ENCODE results near the gene KRTAP13-2. TPM values are rescaled to one million over a fixed set of nuclear protein-coding genes. Genes with fewer than 3 reads are reported as not detected.

KRTAP13-2 gene
- total and polyA plus RNA-seq, 10 donors: not detected

DNA sequence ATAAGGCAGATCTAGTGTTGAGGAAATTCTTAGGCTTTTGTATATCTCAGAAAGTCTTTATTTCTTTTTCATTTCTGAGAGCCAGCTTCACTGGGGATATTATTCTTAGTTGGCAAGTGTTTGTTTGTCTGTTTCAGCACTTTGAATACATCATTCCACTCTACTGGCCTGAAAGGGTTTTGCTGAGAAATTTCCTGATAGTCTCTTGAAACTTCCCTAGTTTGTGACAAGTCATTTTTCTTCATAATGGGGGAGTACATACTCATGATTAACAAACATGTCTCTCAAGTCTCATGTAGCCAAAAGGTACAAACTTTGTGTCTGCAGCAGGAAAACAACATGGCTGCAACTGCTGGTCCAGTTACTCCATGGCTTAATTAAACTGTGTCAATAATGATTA, 45.7 kb downstream of the KRTAP13-2 start:
- TF ChIP-seq POLR2AphosphoS5 (IDR thresholded peaks at IDR 0.05) (no peak), POLR2A (IDR thresholded peaks at IDR 0.05) (no peak)
- TF ChIP-seq, protein P1, sequence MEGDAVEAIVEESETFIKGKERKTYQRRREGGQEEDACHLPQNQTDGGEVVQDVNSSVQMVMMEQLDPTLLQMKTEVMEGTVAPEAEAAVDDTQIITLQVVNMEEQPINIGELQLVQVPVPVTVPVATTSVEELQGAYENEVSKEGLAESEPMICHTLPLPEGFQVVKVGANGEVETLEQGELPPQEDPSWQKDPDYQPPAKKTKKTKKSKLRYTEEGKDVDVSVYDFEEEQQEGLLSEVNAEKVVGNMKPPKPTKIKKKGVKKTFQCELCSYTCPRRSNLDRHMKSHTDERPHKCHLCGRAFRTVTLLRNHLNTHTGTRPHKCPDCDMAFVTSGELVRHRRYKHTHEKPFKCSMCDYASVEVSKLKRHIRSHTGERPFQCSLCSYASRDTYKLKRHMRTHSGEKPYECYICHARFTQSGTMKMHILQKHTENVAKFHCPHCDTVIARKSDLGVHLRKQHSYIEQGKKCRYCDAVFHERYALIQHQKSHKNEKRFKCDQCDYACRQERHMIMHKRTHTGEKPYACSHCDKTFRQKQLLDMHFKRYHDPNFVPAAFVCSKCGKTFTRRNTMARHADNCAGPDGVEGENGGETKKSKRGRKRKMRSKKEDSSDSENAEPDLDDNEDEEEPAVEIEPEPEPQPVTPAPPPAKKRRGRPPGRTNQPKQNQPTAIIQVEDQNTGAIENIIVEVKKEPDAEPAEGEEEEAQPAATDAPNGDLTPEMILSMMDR (IDR thresholded peaks at IDR 0.05 in 8 of 11, conservative IDR thresholded peaks at IDR 0.05 in 3 of 11): no peak
- Histone ChIP-seq H3K4me3 (no peak overlapping the region), H3K27ac (no peak overlapping the region), H3K36me3 (no peaks in the 10 kb centered on the region), H3K9me3 (peaks cover 0 to 27% (median 19%) of the 10 kb centered on the region in 8 donors), H3K4me1 (no peaks in the 10 kb centered on the region), H3K27me3 (replicated peaks in 1 of 7) (no peaks in the 10 kb centered on the region)
- intact Hi-C loops (cut with DNase I; ENCODE audit: low total_unique reads): no loop called here
- DNase-seq: no peak

Small RNA genes within 50 kb of the gene (microRNA-seq; reads per million reads assigned to microRNA genes)
- 0 reads per million in 3 donors for gene MIR4327

Small RNA genes within 50 kb of the gene (small RNA-seq; reads per million reads assigned to genes)
- 0 reads per million in 4 donors for gene KRTAP23-1
- gene MIR4327: 0 reads per million in 4 donors

Other genes with a start within 250 kb of the KRTAP13-2 start
- gene CLDN17, start 205.5 kb downstream of the KRTAP13-2 start, total RNA-seq: not detected
- not detected for gene CLDN17, start 205.5 kb downstream of the KRTAP13-2 start, polyA plus RNA-seq
- not detected for gene CLDN8, start 156.2 kb downstream of the KRTAP13-2 start, total RNA-seq
- gene CLDN8, start 156.2 kb downstream of the KRTAP13-2 start, polyA plus RNA-seq: not detected
- gene KRTAP24-1, start 89.3 kb downstream of the KRTAP13-2 start, total RNA-seq: not detected
- gene KRTAP24-1, start 89.3 kb downstream of the KRTAP13-2 start, polyA plus RNA-seq: not detected
- gene KRTAP25-1, start 82.8 kb downstream of the KRTAP13-2 start, total RNA-seq: not detected
- not detected for gene KRTAP25-1, start 82.8 kb downstream of the KRTAP13-2 start, polyA plus RNA-seq
- not detected for gene KRTAP26-1, start 52.0 kb downstream of the KRTAP13-2 start, total RNA-seq
- not detected for gene KRTAP26-1, start 52.0 kb downstream of the KRTAP13-2 start, polyA plus RNA-seq
- not detected for gene KRTAP27-1, start 34.6 kb downstream of the KRTAP13-2 start, total RNA-seq
- not detected for gene KRTAP27-1, start 34.6 kb downstream of the KRTAP13-2 start, polyA plus RNA-seq
- gene KRTAP23-1, start 23.7 kb downstream of the KRTAP13-2 start, total RNA-seq: not detected
- not detected for gene KRTAP23-1, start 23.7 kb downstream of the KRTAP13-2 start, polyA plus RNA-seq
- not detected for gene KRTAP13-1, start 23.8 kb upstream of the KRTAP13-2 start, total RNA-seq
- gene KRTAP13-1, start 23.8 kb upstream of the KRTAP13-2 start, polyA plus RNA-seq: not detected
- gene KRTAP13-3, start 53.7 kb upstream of the KRTAP13-2 start, total RNA-seq: not detected
- not detected for gene KRTAP13-3, start 53.7 kb upstream of the KRTAP13-2 start, polyA plus RNA-seq
- not detected for gene KRTAP13-4, start 57.9 kb upstream of the KRTAP13-2 start, total RNA-seq
- not detected for gene KRTAP13-4, start 57.9 kb upstream of the KRTAP13-2 start, polyA plus RNA-seq
- gene KRTAP15-1, start 68.0 kb upstream of the KRTAP13-2 start, total RNA-seq: not detected
- not detected for gene KRTAP15-1, start 68.0 kb upstream of the KRTAP13-2 start, polyA plus RNA-seq
- not detected for gene KRTAP19-1, start 108.1 kb upstream of the KRTAP13-2 start, total RNA-seq
- not detected for gene KRTAP19-1, start 108.1 kb upstream of the KRTAP13-2 start, polyA plus RNA-seq
- not detected for gene KRTAP19-2, start 115.2 kb upstream of the KRTAP13-2 start, total RNA-seq
- not detected for gene KRTAP19-2, start 115.2 kb upstream of the KRTAP13-2 start, polyA plus RNA-seq
- not detected for gene KRTAP19-3, start 119.7 kb upstream of the KRTAP13-2 start, total RNA-seq
- not detected for gene KRTAP19-3, start 119.7 kb upstream of the KRTAP13-2 start, polyA plus RNA-seq
- gene KRTAP19-4, start 124.9 kb upstream of the KRTAP13-2 start, total RNA-seq: not detected
- not detected for gene KRTAP19-4, start 124.9 kb upstream of the KRTAP13-2 start, polyA plus RNA-seq
- not detected for gene KRTAP19-5, start 129.9 kb upstream of the KRTAP13-2 start, total RNA-seq
- gene KRTAP19-5, start 129.9 kb upstream of the KRTAP13-2 start, polyA plus RNA-seq: not detected
- gene KRTAP19-6, start 169.6 kb upstream of the KRTAP13-2 start, total RNA-seq: not detected
- gene KRTAP19-6, start 169.6 kb upstream of the KRTAP13-2 start, polyA plus RNA-seq: not detected
- gene KRTAP19-7, start 189.0 kb upstream of the KRTAP13-2 start, total RNA-seq: not detected
- gene KRTAP19-7, start 189.0 kb upstream of the KRTAP13-2 start, polyA plus RNA-seq: not detected
- not detected for gene KRTAP22-2, start 218.1 kb upstream of the KRTAP13-2 start, total RNA-seq
- gene KRTAP22-2, start 218.1 kb upstream of the KRTAP13-2 start, polyA plus RNA-seq: not detected
- gene KRTAP6-3, start 220.2 kb upstream of the KRTAP13-2 start, total RNA-seq: not detected
- gene KRTAP6-3, start 220.2 kb upstream of the KRTAP13-2 start, polyA plus RNA-seq: not detected
- gene KRTAP6-2, start 226.6 kb upstream of the KRTAP13-2 start, total RNA-seq: not detected
- not detected for gene KRTAP6-2, start 226.6 kb upstream of the KRTAP13-2 start, polyA plus RNA-seq
- not detected for gene KRTAP22-1, start 228.8 kb upstream of the KRTAP13-2 start, total RNA-seq
- not detected for gene KRTAP22-1, start 228.8 kb upstream of the KRTAP13-2 start, polyA plus RNA-seq
- not detected for gene KRTAP6-1, start 241.7 kb upstream of the KRTAP13-2 start, total RNA-seq
- gene KRTAP6-1, start 241.7 kb upstream of the KRTAP13-2 start, polyA plus RNA-seq: not detected
- gene KRTAP20-1, start 244.2 kb upstream of the KRTAP13-2 start, total RNA-seq: not detected
- gene KRTAP20-1, start 244.2 kb upstream of the KRTAP13-2 start, polyA plus RNA-seq: not detected
- gene KRTAP20-4, start 248.4 kb upstream of the KRTAP13-2 start, total RNA-seq: not detected
- gene KRTAP20-4, start 248.4 kb upstream of the KRTAP13-2 start, polyA plus RNA-seq: not detected